NCI-H1105 treated with DMSO at 0.1 percent for 48 hours (cell line): ENCODE results near the gene KIAA0319L.

Source experiments
- DNase-seq: peaks from one replicate; lab custom pipeline; 2025; lab: John Stamatoyannopoulos, UW

Gene KIAA0319L

GRCh38 chr1:35563166-35563565, 6.0 kb upstream of the KIAA0319L start:
- no peak for DNase-seq

GRCh38 chr1:35561972-35562680, 4.9 kb upstream of the KIAA0319L start:
- no peak for DNase-seq

- no peak for DNase-seq
These were observed 4.2 kb upstream of the KIAA0319L start for GRCh38 chr1:35561297-35561971.

- peak; percentile 28 for DNase-seq
These were observed 3.3 kb upstream of the KIAA0319L start for GRCh38 chr1:35560256-35561225.

- DNase-seq, result no peak
These were observed 2.2 kb upstream of the KIAA0319L start for GRCh38 chr1:35559317-35559944.

GRCh38 chr1:35558374-35559316, 1.4 kb upstream of the KIAA0319L start:
- DNase-seq, result no peak

- DNase-seq, result peak; percentile 96
These were observed 589 bp upstream of the KIAA0319L start, which contains the start of gene NCDN for GRCh38 chr1:35557611-35558373. Gene NCDN, plus strand, starts transcription at chr1:35557799. Its CDS starts 392 bp downstream, at chr1:35558191.

GRCh38 chr1:35556484-35557117, 602 bp downstream of the KIAA0319L start:
- no peak for DNase-seq

GRCh38 chr1:35555601-35556477, 1.4 kb downstream of the KIAA0319L start:
- DNase-seq, result peak; percentile 78

GRCh38 chr1:35555212-35555584, 2.0 kb downstream of the KIAA0319L start:
- DNase-seq, result no peak

GRCh38 chr1:35554266-35555211, 2.7 kb downstream of the KIAA0319L start:
- peak; percentile 81 for DNase-seq

GRCh38 chr1:35553851-35554250, 3.4 kb downstream of the KIAA0319L start:
- DNase-seq, result peak; percentile 61

- no peak for DNase-seq
These were observed 10.6 kb downstream of the KIAA0319L start for GRCh38 chr1:35546614-35547013.

- peak; percentile 59 for DNase-seq
These were observed 12.2 kb downstream of the KIAA0319L start for GRCh38 chr1:35544976-35545375.

- DNase-seq, result no peak
These were observed 17.4 kb downstream of the KIAA0319L start for GRCh38 chr1:35539824-35540261.

GRCh38 chr1:35539073-35539823, 18.0 kb downstream of the KIAA0319L start:
- no peak for DNase-seq
